B cell (primary cell): ENCODE data around the gene TPK1.

Experiments
- CTCF ChIP-seq: fragments of 200-600 bp; IDR thresholded peaks from one replicate; pipeline ENCODE4 v1.8.0; 2022; ENCODE audit warnings: antibody characterized with exemption, mild to moderate bottlenecking
- EZH2 ChIP-seq: IDR thresholded peaks from 2 replicates; pipeline ENCODE4 v1.6.1; 2012; ENCODE audit warnings: borderline replicate concordance, low read depth, mild to moderate bottlenecking, moderate library complexity, low read length; ENCODE audit not compliant: insufficient read depth, poor library complexity, severe bottlenecking

GRCh38 chr7:144717720-144718119, 118.1 kb downstream of the TPK1 start:
- no peak for TF ChIP-seq CTCF
- TF ChIP-seq EZH2, result no peak
